Gastroesophageal sphincter (tissue), 4 donors: ENCODE measurements around the gene COL7A1. TPM values are rescaled to one million over a fixed set of nuclear protein-coding genes. Genes with fewer than 3 reads are reported as not detected.

ENCODE experiments used
- ATAC-seq: fragments of 150-250 bp; one replicate; pipeline ENCODE4 v1.9.1; 2016; ENCODE audit warnings: mild to moderate bottlenecking, moderate library complexity
- H3K27ac ChIP-seq, 4 donors: fragments of 200-600 bp; sonication (generic) in 3 of 4; 1 replicate in 3 of 4; 2 replicates in 1 of 4; pipeline ENCODE4 v1.5.1; 2016 to 2019
- H3K27me3 ChIP-seq: fragments of 200-600 bp; sonication (generic); one replicate; pipeline ENCODE4 v1.5.1; 2019
- H3K36me3 ChIP-seq, 2 donors: fragments of 200-600 bp; sonication (generic); one replicate each; pipeline ENCODE4 v1.5.1; 2019; ENCODE audit warnings: control low read depth in 1 of 2
- H3K4me1 ChIP-seq, 3 donors: fragments of 200-600 bp; sonication (generic); 1 replicate in 2 of 3; 2 replicates in 1 of 3; pipeline ENCODE4 v1.5.1; 2016 to 2019; ENCODE audit warnings: control low read depth in 2 of 3
- H3K4me3 ChIP-seq, 2 donors: fragments of 200-600 bp; sonication (generic); one replicate each; pipeline ENCODE4 v1.5.1; 2019; ENCODE audit warnings: mild to moderate bottlenecking in 1 of 2, moderate library complexity in 1 of 2
- H3K9me3 ChIP-seq, 3 donors: fragments of 200-600 bp; sonication (generic); one replicate each; pipeline ENCODE4 v1.5.1; 2017 to 2019; ENCODE audit warnings: control low read depth in 2 of 3
- CTCF ChIP-seq, 4 experiments: fragments of 200-600 bp in 2 of 4; fragments of 450-650 bp in 2 of 4; sonication (generic) in 1 of 4; IDR thresholded peaks; one replicate each; pipeline ENCODE4 v1.5.1; 2017 to 2019; ENCODE audit warnings: antibody characterized with exemption in 4 of 4, mild to moderate bottlenecking in 2 of 4, moderate library complexity in 2 of 4
- EP300 ChIP-seq: sonication (generic); formaldehyde crosslinking; IDR thresholded peaks from one replicate; pipeline ENCODE4 v1.6.1; 2017; ENCODE audit warnings: antibody characterized with exemption, mild to moderate bottlenecking
- POLR2A ChIP-seq, 2 donors: fragments of 450-650 bp; IDR thresholded peaks; one replicate each; pipeline ENCODE4 v1.6.1; 2017; ENCODE audit warnings: antibody characterized with exemption in 2 of 2, mild to moderate bottlenecking in 2 of 2, moderate library complexity in 1 of 2
- POLR2AphosphoS5 ChIP-seq: sonication (generic); formaldehyde crosslinking; IDR thresholded peaks from one replicate; pipeline ENCODE4 v1.6.1; 2017; ENCODE audit warnings: antibody characterized with exemption
- WGBS, 2 donors: methylation state at CpG; one replicate each; pipeline ENCODE4 v1.1.5; 2018; ENCODE audit warnings: low coverage in 1 of 2; 5-methylcytosine and 5-hydroxymethylcytosine counted together
- total RNA-seq, 4 donors: library from RNA; depleted of rRNA; stranded (reverse); fragments of >200 nt; gene quantifications; one replicate each; pipeline ENCODE4 v1.1.0, GENCODE V29; 2016

COL7A1 gene
- total RNA-seq, 4 donors from 2014 or later: 1.7 to 3.9 (median 1.9) TPM

- no peaks in the 10 kb centered on the region for H3K27me3 ChIP-seq
- TF ChIP-seq POLR2A (IDR thresholded peaks at IDR 0.05): no peak
- TF ChIP-seq POLR2AphosphoS5: no peak
- TF ChIP-seq CTCF (IDR thresholded peaks at IDR 0.05): no peak
- TF ChIP-seq EP300: no peak
- peaks cover 0 to 26% (median 15%) of the 10 kb centered on the region in 3 donors for H3K4me1 ChIP-seq
- ATAC-seq: peak; percentile 17
- H3K9me3 ChIP-seq: no peaks in the 10 kb centered on the region
- no peaks in the 10 kb centered on the region for H3K36me3 ChIP-seq
- no peak overlapping the region for H3K4me3 ChIP-seq
- peak overlapping the region in 1 of 4 donors; percentile 42 for H3K27ac ChIP-seq
- WGBS, 2 donors: no CpG with 5 or more reads among the region's 10 CpGs
Observed at GRCh38 chr3:48564022-48564421, 31.1 kb downstream of the COL7A1 start.

GRCh38 chr3:48563382-48563918 lies 31.7 kb downstream of the COL7A1 start, which contains the start of gene UCN2:
UCN2 (minus strand) TSS chr3:48563781; CDS start chr3:48563124, 657 bp downstream.
- WGBS, 2 donors: 66 to 72% methylated on average over 2 to 3 of the region's 6 CpGs
- H3K4me1 ChIP-seq: peaks cover 0 to 32% (median 15%) of the 10 kb centered on the region in 3 donors
- TF ChIP-seq CTCF (IDR thresholded peaks at IDR 0.05) (no peak), POLR2AphosphoS5 (no peak), EP300 (no peak), POLR2A (IDR thresholded peaks at IDR 0.05) (no peak)
- peak within 1 kb of the TSS in 1 of 4 donors; percentile 42 for H3K27ac ChIP-seq
- ATAC-seq: no peak
- no peaks in the 10 kb centered on the region for H3K27me3 ChIP-seq
- no peaks in the 10 kb centered on the region for H3K9me3 ChIP-seq
- H3K4me3 ChIP-seq: no peak within 1 kb of the TSS
- no peaks in the 10 kb centered on the region for H3K36me3 ChIP-seq

GRCh38 chr3:48562367-48563095 lies 32.6 kb downstream of the COL7A1 start:
- no peaks in the 10 kb centered on the region for H3K27me3 ChIP-seq
- WGBS, 2 donors: 60 to 100% methylated on average over 1 to 2 of the region's 20 CpGs
- peaks cover 0 to 41% (median 16%) of the 10 kb centered on the region in 3 donors for H3K4me1 ChIP-seq
- H3K9me3 ChIP-seq: no peaks in the 10 kb centered on the region
- H3K36me3 ChIP-seq: no peaks in the 10 kb centered on the region
- ATAC-seq: no peak
- TF ChIP-seq CTCF (IDR thresholded peaks at IDR 0.05): no peak
- TF ChIP-seq POLR2AphosphoS5: no peak
- no peak for TF ChIP-seq EP300
- TF ChIP-seq POLR2A (IDR thresholded peaks at IDR 0.05): no peak
- no peak overlapping the region for H3K27ac ChIP-seq
- no peak overlapping the region for H3K4me3 ChIP-seq

- TF ChIP-seq POLR2A (IDR thresholded peaks at IDR 0.05) (no peak), CTCF (IDR thresholded peaks at IDR 0.05) (peak in 3 of 4 experiments; percentile 7 to 33 (median 14)), EP300 (no peak), POLR2AphosphoS5 (no peak)
- 56% methylated on average over 5 of the region's 21 CpGs; no CpG with 5 or more reads in 1 of the 2 donors for WGBS, 2 donors
- peak; percentile 17 for ATAC-seq
- Histone ChIP-seq H3K27me3 (no peaks in the 10 kb centered on the region), H3K36me3 (no peaks in the 10 kb centered on the region), H3K27ac (peak overlapping the region in 3 of 4 donors; percentile 79 to 81 (median 81)), H3K9me3 (no peaks in the 10 kb centered on the region), H3K4me1 (peaks cover 0 to 51% (median 20%) of the 10 kb centered on the region in 3 donors), H3K4me3 (peak overlapping the region; percentile 15 to 46)
Observed at GRCh38 chr3:48561045-48561736, 33.9 kb downstream of the COL7A1 start.
